Superior temporal gyrus (tissue), 1 donor: ENCODE measurements around the gene DBP.

ENCODE experiments used
- DNase-seq: peaks from one replicate; pipeline ENCODE4 v3.0.0-alpha.2; 2016; ENCODE audit errors: extremely low spot score

The DBP gene

DNA sequence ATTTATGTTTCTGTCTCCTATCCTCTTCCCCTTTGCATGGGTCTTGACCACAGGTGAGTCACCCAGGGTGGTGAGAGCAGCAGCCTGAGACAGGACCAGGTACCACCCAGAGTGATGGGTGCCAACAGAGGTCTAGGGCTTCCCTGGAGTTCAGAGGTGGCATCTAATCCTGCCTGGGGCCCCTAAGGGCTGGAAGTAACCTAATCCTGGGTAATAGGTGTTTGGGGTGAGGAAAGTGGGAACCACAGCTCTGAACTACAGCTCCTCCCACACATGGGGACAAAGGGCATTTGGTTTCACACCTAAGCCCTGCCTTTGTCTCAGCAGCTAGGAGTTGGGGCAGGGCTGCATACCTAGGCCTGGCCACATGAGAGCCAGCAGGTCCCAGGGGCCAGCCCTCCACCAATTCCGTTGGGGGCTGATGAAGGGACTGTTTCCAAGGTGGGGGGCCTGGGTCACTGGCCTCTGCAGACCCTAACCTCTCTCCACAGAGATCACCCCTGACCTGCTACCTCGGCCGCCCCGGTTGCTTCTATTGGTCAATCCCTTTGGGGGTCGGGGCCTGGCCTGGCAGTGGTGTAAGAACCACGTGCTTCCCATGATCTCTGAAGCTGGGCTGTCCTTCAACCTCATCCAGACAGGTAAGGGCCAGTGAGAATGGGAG, 9.8 kb downstream of the DBP start:
- DNase-seq, result no peak

DNA sequence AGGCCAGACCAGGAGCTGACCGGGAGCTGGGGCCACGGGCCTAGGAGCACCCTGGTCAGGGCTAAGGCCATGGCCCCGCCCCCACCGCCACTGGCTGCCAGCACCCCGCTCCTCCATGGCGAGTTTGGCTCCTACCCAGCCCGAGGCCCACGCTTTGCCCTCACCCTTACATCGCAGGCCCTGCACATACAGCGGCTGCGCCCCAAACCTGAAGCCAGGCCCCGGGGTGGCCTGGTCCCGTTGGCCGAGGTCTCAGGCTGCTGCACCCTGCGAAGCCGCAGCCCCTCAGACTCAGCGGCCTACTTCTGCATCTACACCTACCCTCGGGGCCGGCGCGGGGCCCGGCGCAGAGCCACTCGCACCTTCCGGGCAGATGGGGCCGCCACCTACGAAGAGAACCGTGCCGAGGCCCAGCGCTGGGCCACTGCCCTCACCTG, 11.3 kb downstream of the DBP start:
- DNase-seq, result no peak

DNA sequence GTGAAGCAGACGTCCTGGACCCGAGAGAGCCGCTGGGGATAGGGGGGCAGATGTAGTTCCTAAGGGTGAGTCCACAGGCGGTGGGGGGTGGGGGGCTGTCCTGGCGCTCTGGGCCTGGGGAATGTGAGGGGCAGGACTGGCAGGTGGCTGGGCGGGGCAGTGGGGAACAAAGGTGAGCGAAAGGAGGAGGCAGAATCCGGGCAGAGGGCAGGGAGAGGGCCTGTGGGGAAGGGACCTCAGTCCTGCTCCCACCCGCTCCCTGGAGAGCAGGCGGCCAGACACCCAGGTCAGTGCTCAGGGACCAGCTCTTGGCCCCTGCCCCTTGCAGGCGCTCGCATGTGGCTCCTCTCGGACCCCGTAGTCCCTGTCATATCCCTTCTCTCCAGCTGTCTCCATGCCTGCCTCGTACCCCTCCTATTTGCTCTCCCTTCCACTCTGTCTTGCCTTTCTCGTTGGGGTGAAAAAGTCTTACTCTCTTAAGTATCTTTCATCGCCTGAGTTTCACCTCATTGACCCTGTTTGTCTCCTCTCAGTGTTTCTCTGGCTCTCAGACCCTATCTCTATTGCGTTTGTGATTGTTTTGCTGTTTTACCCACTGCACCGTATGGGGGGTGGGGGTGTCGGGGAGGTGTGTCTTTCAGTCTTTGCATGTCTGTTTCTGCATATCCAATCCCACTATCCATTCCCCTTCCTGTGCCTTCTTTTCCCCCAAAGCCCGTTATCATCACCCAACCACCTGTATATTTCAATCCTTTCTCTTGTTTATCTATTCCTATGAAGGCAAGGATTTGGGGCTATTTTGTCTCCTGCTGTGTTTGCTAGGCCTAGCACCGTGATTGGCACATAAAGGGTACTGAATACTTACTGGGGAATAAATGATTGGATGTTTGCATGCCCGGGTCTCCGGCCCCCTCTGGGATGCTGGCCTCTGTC, 12.1 kb downstream of the DBP start:
- DNase-seq, result no peak

DNA sequence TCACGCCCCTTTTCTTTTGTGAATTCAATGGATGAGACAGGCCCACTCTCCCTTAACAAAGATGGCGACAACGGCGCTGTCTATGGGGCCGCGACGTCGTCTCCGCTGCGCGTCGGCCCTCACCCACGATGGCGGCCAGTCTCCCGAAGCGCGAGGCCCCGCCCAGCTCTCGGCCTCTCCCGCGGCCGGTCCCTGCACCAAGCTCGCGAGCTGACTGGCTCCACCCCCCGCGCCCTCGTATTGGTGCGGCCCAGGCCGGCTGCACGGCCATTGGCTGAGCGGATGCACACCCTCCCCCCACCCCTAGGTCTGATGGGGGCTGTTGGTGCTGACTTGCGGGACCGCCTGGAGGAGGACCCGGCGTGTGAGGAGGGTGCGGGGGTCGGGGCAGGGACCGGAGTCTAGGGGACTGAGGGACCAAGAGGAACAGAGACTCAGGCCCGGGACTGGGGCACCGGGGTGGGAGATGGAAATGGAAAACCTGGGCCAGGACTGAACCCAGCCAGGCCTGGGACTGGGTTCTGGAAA, 13.0 kb downstream of the DBP start:
- DNase-seq, result peak; percentile 98

DNA sequence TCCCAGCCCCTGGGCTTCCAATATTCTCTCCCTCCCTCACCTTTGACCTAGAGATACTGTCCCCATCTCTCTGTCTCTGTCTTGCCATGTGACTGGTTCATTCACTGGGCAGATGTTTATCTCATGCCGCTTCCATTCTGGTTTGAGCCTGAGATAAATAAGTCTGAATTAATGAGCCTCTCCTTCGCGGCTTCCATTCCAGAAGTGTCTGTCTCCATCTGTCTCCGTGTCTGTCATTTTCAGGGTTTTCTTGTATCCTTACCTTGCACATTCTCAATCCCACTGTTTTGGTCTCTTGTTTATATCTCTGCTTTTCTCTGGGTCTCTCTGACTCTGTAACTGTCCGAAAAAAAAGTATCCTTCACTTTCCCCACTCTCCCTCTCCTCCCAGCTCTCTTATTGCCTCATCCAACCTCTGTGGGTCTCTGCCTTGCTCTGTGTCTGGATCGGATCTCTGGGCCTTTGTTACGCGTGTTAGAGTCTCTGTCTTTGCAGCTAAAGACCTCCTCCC, 13.6 kb downstream of the DBP start:
- no peak for DNase-seq

DNA sequence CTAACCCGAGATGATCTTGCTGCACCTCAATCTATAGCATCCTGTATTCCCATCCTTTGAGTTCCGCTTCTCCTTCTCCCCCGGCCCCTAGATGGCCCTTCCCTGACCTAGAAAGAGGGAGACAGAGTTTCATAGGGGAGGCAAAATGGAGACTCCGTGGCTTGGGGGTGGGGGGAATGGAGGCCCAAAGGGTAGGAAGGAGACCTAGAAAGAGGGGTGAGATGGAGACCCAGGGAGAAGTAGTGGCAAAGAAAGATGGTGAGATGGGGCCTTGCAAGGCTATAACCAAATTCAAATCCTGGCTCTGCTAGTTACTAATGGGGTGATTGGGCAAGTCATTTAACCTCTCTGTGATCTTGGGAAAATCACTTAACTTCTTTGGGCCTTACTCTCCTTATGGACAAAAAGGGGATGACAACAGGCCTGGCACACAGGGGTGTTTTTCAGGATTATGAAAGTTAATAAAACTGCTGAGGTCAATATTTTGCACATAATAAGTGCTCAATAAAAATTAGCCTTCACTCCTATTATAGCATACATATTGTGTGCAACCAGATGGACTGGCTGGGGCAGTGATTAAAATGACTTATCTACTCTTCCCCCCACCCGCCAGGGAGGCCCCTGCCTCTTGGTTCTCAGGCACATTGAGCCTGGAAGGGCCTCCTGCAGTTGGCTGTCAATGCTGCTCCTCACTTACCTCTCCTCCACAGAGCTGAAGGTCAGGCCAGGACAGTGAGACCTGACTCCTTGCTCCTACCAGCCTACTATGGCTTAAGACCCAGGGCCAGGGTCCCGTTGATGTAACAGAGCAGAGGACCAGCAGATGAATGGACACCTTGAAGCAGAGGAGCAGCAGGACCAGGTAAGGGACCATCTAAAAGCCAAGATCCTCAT, 17.2 kb downstream of the DBP start:
- no peak for DNase-seq

DNA sequence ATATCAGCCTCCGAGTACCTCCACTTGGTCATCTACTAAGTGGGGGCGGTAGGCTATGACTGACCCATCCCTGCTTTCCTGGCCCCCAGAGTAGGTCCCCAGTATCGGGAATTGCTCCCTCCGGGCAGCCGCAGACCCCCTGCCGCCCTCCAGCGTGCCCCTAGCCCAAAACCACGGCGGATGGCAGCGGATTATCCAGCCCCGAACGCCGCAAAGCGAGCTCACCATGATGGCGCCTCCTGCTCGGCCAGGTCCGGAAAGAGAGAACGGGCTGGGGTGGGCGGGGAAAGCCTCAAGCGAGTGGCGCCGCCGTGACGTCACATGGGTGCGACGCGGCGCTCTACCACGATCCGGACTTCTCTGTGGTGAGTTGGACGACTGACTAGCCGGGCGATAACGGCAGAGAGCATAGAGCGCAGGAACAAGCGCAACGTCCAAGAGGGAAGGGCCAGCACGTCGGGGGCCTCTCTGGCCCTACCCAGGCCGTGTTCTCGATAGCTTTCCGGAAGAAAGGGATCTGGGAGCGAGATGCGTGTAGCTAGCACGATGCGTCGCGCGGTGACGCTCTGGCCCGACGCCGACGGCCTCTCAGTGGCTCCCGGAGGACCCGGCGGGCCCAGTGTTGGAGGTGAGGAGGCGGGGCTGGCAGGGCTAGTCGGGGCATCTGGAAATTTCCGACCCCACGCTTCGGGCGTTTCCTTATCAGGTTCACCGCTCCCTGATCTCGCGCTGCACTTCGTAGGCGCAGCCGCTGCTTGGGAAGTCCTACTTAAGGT, 18.1 kb downstream of the DBP start, which contains the start of the genes RPL18 and SPHK2:
RPL18 (minus strand) TSS at position 263 of the 776 bp plus-strand sequence; CDS start at position 228, 35 bp downstream.
SPHK2 (plus strand) TSS at position 591 of the 776 bp plus-strand sequence. CDS start 1,009 bp downstream, outside the sequence.
- peak; percentile 99 for DNase-seq

DNA sequence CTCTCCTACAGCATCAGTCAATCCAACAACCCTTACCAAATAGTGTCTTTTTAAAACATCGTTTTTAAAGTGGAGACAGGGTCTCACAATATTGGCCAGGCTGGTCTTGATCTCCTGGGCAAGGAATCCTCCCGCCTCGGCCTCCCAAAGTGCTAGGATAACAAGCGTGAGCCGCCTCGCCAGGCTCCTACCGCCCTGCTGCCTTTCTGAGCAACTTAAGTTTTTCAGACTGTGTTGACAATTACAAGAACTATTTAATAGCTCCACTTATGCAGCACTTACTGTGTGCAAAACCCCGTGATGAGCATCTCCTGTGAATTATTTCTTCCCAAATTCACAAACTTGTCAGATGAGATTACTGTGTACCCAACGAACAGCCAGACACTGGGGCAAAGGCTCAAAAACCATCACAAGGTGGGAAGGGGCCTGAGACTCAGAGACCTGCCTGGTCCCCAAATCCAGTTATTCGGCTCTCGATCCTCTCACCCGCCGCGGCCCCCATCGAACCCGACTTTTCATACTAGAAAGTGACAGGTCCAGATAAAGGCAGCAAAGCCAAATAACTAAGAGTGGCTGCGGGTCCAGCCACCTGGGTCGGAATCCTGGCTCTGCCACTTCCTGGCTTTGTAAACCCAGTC, 18.8 kb downstream of the DBP start:
- no peak for DNase-seq

DNA sequence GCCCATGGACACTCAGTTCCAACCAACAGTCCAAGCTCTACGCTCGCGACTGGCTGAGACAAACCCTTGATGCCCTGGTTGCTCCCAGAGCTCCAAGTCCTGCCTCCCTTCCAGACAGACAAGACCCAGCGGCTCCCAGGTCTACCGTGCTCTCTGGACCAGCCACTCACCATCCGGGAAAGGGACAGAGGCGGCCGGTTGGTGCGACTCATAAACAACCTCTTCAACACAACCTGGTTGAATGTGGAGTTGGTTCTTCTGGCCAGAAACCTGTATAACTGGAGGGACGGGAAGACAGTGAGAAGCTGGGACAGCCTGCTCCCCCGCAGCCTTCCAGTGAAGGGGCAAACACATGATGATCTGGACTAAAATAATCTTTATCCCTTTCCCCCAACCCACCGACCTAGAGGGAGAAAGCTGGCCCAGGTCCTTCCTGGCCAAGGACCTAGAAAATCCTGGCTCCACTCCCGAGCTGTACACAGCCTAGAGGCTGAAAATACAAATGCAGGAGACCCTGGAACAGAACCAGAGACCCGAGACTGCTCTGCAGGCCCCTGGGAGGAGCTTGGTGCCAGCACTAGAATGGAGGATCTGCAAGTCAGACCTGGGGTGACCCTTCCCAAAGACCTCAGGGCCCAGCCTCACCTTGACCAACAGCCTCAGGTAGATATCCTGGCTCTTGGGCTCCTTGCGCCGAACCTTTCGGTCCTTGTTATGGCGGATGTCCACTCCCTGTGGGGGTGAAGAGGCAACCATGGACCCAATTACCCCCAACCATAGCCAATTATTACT, 19.8 kb downstream of the DBP start:
- no peak for DNase-seq

DNA sequence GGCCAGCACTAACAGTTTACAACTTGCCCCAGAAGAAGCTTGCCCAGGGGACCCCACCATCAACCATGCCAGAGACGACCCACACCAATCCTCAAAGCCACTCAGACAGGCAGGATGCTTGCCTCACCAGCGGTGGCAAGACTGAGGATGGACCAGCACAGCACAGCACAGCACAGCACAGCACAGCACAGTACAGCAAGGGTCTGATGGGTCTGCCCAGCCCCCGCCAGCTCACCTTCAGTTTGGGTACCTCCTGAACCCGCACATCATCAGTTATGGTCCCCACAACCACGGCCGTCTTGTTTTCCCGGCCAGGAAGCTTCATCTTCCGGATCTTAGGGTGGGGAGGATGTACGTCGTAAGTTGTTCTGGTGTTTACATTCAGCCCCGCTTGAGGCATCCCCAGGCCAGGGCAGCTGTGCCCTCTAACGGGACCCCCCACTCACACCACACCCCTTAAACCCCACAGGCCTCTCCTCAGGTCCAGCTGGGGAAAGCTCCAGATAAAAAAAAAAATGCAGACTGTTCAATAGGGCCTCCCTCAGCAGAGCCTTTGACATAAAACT, 20.6 kb downstream of the DBP start:
- DNase-seq, result no peak

DNA sequence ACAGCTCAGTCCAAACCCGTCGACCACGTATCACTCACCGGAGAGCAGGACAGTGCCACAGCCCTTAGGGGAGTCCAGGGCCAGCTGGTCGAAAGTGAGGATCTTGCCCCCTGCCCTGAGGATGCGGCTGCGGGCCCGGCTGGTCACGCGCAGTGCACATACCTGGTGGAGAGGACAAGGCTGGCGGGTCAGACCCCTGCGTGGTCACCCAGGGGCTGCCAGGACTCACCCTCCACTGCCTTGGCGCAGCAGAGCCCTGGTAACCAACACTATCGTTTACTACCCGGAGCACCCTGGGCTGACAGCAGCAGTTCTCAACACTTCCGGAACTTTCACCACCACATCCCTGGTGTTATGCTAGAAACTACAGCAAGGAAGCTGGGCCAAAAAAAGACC, 21.1 kb downstream of the DBP start:
- DNase-seq, result no peak

DNA sequence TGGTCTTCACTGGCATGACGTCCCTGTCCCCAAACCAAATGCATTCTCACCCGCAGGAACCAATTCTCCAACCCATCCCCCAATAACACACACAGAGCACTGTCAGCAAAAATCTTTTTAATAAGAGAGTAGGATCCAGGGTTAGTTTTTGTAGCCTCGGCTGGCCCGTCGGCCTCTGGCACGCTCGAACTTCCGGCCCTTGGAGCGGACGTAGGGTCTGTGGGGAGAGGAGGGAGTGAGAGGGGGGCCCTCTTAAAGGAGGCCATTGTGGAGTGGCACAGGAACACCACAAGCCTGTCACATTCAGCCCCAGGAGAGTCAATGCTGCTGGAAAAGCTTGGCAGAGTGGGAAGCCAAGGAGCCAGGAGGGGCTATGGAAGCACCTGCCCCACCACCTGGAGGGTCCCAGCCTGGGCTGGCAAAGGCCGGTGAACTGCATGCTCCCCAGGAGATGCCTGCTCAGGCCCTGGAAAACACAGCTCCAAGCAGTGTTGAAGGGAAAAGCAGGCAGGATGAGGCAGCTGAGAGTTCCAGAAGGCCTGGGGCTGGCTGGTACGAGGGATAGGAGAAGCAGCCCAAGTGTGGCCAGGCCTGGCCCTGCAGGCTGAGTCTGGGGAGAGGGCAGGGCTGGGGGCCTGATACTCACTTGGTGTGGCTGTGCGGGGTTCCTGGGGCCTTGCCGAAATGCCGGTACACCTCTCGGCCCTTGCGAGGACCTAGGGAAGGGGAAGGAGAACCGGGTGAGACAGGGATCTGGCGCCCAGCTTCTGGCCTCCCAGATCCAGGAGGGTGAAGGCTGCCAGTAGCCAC, 21.7 kb downstream of the DBP start:
- DNase-seq, result no peak

DNA sequence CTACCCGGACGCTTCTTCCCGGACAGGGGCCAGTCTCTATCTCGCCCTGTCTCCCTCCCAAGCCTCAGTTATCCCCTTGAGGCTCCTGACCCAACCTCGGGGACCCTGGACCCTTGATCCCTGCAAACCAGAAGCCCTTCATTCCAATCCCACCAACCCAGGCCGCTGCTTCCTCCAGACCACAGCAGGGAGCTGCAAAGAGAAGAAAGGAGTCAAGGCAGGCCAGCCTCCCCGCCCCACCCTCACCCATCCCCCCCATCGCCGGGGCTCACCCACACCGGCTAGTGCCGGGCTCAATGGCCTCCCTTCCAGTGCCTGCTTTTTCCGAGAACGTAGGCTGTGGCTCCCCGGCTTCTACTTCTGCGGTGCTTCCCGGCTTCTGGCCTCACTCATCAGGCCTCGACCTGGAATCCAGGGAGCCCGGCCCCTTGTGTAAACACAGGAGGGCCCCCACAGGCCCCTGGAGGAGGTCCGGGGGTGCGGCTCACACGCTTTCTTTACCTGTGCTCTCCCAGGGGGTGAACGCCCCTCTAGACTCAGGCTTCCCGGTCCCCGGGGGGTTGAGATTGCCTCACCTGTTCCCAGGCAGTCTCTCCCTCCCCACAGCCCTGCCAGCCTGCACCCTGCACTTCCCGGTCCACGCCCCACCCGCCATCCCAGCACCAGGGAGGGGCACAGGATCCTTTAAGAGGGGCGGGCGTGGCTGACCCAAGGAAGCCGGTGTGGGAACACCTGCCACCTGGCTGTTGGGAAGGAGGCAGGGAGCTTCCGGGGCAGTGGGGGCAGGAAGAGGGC, 22.5 kb downstream of the DBP start, which contains the start of gene FAM83E:
FAM83E (minus strand) TSS at position 641 of the 795 bp plus-strand sequence. CDS start 1,704 bp downstream, outside the sequence.
- no peak for DNase-seq

DNA sequence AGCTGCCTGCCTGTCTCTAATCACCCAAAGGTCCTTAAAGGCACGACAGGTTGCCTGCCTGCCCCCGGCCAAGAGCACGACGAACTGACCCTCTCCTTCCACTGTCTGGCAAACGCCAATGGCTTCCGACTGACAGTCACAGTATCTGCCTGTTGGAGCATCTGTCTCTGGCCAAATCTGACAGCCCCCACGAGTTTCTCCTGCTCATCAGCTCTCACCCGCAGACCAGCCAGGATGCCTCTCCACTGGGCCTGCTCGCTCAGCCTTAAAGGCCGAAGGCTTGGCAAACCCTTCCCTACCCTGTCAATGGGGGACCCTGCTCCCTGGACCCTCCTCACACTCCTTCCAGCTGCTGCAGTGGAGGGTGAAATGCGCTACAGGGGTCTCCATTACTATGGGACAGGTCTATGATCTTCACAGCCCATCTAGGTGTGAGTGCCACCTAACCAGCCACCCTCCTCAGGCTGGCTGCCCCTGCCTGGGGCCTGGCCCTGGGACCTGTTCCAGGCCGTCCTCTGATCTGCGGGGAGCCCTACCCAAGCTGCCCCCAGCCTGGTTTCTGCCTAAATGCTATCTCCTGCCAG, 23.2 kb downstream of the DBP start:
- no peak for DNase-seq

DNA sequence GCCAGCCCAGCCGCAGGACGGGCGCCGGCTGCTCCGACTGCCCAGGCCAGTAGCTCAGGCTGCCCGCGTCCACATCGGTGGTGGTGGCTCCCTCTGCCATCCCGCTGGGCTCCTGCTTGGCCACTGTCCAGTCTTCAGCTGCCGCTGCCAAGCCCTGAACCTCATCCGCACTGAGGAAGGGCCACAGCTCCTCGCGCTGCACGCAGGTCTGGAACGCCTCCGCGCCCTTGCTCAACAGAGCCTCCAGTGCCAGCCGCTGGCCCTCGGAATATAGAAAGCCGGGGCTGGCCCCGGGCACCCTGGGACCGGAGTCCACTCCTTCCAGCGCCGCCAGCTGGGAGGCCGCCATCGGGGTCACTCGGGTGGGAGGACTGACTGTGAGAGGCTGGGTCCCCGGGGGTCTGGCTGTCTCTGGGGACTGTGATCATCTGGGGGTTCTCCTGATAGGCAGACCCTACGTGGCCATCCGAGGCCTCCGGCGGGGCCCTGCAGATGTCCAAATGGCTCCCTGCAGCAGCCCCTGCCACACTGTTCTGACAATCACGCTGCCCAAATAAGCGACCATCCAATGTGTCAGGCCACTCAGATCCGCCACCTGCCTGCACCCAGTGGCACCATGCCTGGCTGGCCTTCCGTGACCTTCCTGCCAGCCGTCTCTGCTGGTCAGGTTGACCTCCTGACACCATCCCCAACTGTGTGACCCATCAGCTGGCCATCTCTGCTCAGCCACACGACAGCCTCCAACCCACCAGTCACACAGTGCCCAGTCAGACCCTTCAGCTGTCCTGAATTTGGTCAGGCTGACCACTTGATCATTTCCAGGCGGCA, 23.9 kb downstream of the DBP start:
- DNase-seq, result no peak

DNA sequence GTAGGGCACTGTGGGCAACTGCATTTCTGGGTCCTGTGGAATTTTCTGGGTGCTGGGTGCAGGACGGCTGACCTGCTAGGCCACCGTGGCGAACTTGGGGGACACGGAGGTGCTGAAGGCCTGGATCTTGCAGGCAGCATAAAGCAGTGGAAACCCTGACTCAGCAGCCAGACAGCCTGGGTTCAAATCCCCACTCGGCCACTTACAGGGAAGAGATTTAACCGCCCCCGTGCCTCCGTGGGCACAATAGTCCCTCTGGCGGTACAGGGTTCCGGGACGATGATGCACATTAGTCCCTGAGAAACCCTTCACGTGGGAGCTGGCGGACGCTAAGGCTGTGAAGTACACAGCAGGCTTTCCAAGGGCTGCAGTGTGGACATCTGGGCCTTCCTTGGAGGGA, 25.3 kb downstream of the DBP start:
- DNase-seq, result no peak
